HepG2 (cell line): ENCODE data around the gene GEMIN2. TPM values are rescaled to one million over a fixed set of nuclear protein-coding genes. Genes with fewer than 3 reads are reported as not detected.

ENCODE experiments used
- FOXP1 ChIP-seq, 2 experiments: fragments of 450-650 bp in 1 of 2; IDR thresholded peaks; 2 replicates each; pipeline ENCODE4 v1.6.1; 2017 to 2018; ENCODE audit warnings: antibody characterized with exemption in 1 of 2
- HNF1A ChIP-seq, 2 experiments: sonication (generic) in 1 of 2; formaldehyde crosslinking in 1 of 2; IDR thresholded peaks; 2 replicates each; pipeline versions ENCODE4 v1.4.0 to v1.6.1; 2016 to 2020; ENCODE audit warnings: borderline replicate concordance in 1 of 2, low read depth in 1 of 2, mild to moderate bottlenecking in 1 of 2, missing genetic modification reagents in 1 of 2
- IRF2 ChIP-seq: IDR thresholded peaks from 2 replicates; pipeline ENCODE4 v1.6.1; 2018; ENCODE audit warnings: missing genetic modification reagents, missing compliant biosample characterization
- KDM2A ChIP-seq: sonication (generic); formaldehyde crosslinking; IDR thresholded peaks from 2 replicates; pipeline ENCODE4 v1.4.0; 2020; ENCODE audit warnings: low read depth, missing genetic modification reagents, borderline replicate concordance
- MTF2 ChIP-seq: sonication (generic); formaldehyde crosslinking; IDR thresholded peaks from 2 replicates; pipeline ENCODE4 v1.5.0; 2020; ENCODE audit warnings: missing genetic modification reagents, borderline replicate concordance
- NCOA2 ChIP-seq: sonication (generic); formaldehyde crosslinking; IDR thresholded peaks from 2 replicates; pipeline ENCODE4 v1.8.0; 2022; ENCODE audit warnings: inconsistent platforms
- PHF21A ChIP-seq: sonication (generic); formaldehyde crosslinking; IDR thresholded peaks from 2 replicates; pipeline ENCODE4 v1.5.0; 2020; ENCODE audit warnings: mild to moderate bottlenecking, missing genetic modification reagents
- PRPF4 ChIP-seq: fragments of 200-400 bp; formaldehyde crosslinking; IDR thresholded peaks from 2 replicates; pipeline ENCODE4 v1.6.1; 2016; ENCODE audit warnings: low read length, low read depth; ENCODE audit not compliant: poor library complexity, severe bottlenecking
- SOX6 ChIP-seq, 2 experiments: fragments of 450-650 bp in 1 of 2; sonication (generic) in 1 of 2; formaldehyde crosslinking in 1 of 2; IDR thresholded peaks; 2 replicates each; pipeline versions ENCODE4 v1.4.0 to v1.6.1; 2017 to 2020; ENCODE audit warnings: antibody characterized with exemption in 1 of 2, mild to moderate bottlenecking in 1 of 2, missing genetic modification reagents in 1 of 2
- SP2 ChIP-seq: sonication (generic); formaldehyde crosslinking; IDR thresholded peaks from 2 replicates; pipeline ENCODE4 v1.5.1; 2020; ENCODE audit warnings: mild to moderate bottlenecking, missing genetic modification reagents
- TSC22D2 ChIP-seq: sonication (generic); formaldehyde crosslinking; IDR thresholded peaks from 2 replicates; pipeline ENCODE4 v1.5.1; 2020; ENCODE audit warnings: missing genetic modification reagents, mild to moderate bottlenecking, borderline replicate concordance
- ZBTB3 ChIP-seq: sonication (generic); formaldehyde crosslinking; IDR thresholded peaks from 2 replicates; pipeline ENCODE4 v1.4.0; 2020; ENCODE audit warnings: low read depth, mild to moderate bottlenecking, moderate library complexity, missing genetic modification reagents, borderline replicate concordance
- ZGPAT ChIP-seq: IDR thresholded peaks from 2 replicates; pipeline ENCODE4 v1.6.1; 2016; ENCODE audit warnings: mild to moderate bottlenecking
- ZKSCAN8 ChIP-seq: IDR thresholded peaks from 2 replicates; pipeline ENCODE4 v1.6.1; 2016; ENCODE audit warnings: borderline replicate concordance, missing genetic modification reagents, missing compliant biosample characterization
- ZNF282 ChIP-seq: fragments of 450-650 bp; IDR thresholded peaks from 2 replicates; pipeline ENCODE4 v1.6.1; 2018; ENCODE audit not compliant: partially characterized antibody
- ZNF337 ChIP-seq: sonication (generic); formaldehyde crosslinking; IDR thresholded peaks from 2 replicates; pipeline ENCODE4 v1.5.1; 2020; ENCODE audit warnings: missing genetic modification reagents, low read depth, mild to moderate bottlenecking, borderline replicate concordance
- ZNF569 ChIP-seq: sonication (generic); formaldehyde crosslinking; IDR thresholded peaks from 2 replicates; pipeline ENCODE4 v1.5.0; 2020; ENCODE audit warnings: mild to moderate bottlenecking, missing genetic modification reagents, moderate library complexity, borderline replicate concordance
- ZNF878 ChIP-seq: sonication (generic); formaldehyde crosslinking; IDR thresholded peaks from 2 replicates; pipeline ENCODE4 v1.8.1; 2023; ENCODE audit warnings: mild to moderate bottlenecking, missing genetic modification reagents, moderate library complexity
- ZNF883 ChIP-seq: sonication (generic); formaldehyde crosslinking; IDR thresholded peaks from 2 replicates; pipeline ENCODE4 v1.5.1; 2020; ENCODE audit warnings: mild to moderate bottlenecking, missing genetic modification reagents; ENCODE audit errors: not compliant biosample characterization
- ZSCAN30 ChIP-seq: sonication (generic); formaldehyde crosslinking; IDR thresholded peaks from 2 replicates; pipeline ENCODE4 v1.5.0; 2020; ENCODE audit warnings: mild to moderate bottlenecking, missing genetic modification reagents
- polyA plus RNA-seq, 8 experiments: library from polyadenylated mRNA; depleted of rRNA in 3 of 8; stranded (reverse) in 7 of 8; unstranded in 1 of 8; fragments of >200 nt; fragmentation: Illumina TruSeq in 4 of 8; extraction: Trizol in 4 of 8; gene quantifications; 2 replicates each; pipeline versions ENCODE4 v1.2.1 to v1.2.3, GENCODE V29; 2011 to 2016; ENCODE audit warnings: low read depth in 4 of 8, missing spikeins in 1 of 8, mixed read lengths in 1 of 8; ENCODE audit not compliant: insufficient read depth in 1 of 8
- total RNA-seq, 5 experiments: library from RNA; depleted of rRNA; stranded (reverse); fragments of >200 nt; fragmentation: Illumina TruSeq; extraction: Trizol; gene quantifications; 2 replicates each; pipeline ENCODE4 v1.2.3, GENCODE V29; 2016; ENCODE audit warnings: low read depth in 1 of 5
- TF ChIP-seq, protein P1 (sequence below): sonication (generic); formaldehyde crosslinking; IDR thresholded peaks from 2 replicates; pipeline ENCODE4 v1.9.0; 2022; ENCODE audit warnings: low read depth, missing genetic modification reagents

The GEMIN2 gene
- total and polyA plus RNA-seq, 2 of the 13 experiments (the other 11 are each of a cell fraction or from before 2014, with no cell fraction given), result 54.8 to 110 TPM

DNA sequence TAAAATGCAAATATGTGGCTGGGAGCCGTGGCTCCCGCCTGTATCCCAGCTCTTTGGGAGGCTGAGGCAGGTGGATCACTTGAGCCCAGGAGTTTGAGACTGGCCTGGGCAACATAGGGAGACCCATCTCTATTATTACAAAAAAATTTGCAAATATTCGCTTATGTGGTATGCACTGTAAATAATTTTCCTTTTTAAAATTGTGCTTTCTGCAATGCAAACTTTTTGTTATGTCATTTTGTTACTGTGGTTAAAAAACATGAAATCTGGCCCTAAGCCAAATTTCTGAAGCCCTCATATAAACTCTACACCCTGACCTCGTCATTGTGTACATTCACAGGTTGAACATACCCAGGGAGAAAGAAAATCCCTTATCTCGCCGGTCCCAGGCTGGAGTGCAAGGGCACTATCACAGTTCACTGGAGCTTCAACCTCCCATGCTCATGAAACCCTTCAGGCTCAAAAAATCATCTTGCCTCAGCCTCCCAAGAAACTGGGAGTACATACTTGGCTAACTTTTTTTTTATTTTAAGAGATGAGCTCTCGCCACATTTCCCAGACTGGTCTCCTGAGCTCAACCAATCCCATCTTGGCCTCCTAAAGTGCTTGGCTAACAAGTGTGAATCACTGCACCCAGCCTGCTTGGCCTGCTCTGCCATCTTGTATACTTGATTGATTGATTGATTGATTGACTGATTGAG is 31.3 kb downstream of the GEMIN2 start (continued):
- TF ChIP-seq KDM2A (peak; percentile 56; the same call in 1 of the 2 replicates), SOX6 (IDR thresholded peaks at IDR 0.05) (no peak), SOX6 (CRISPR knock-in tag; IDR thresholded peaks at IDR 0.05) (peak; percentile 74), MTF2 (CRISPR knock-in tag) (no peak), FOXP1 (IDR thresholded peaks at IDR 0.05) (no peak), FOXP1 (CRISPR knock-in tag; IDR thresholded peaks at IDR 0.05) (peak; percentile 21; the same call in 1 of the 2 replicates), ZGPAT (CRISPR knock-in tag) (peak; percentile 63; the same call in 1 of the 2 replicates), HNF1A (IDR thresholded peaks at IDR 0.05; ENCODE audit: low read depth) (no peak), HNF1A (CRISPR knock-in tag; IDR thresholded peaks at IDR 0.05; ENCODE audit: borderline replicate concordance) (peak; percentile 17; the same call in 1 of the 2 replicates), ZBTB3 (CRISPR knock-in tag) (no peak), ZNF883 (CRISPR knock-in tag) (no peak), ZNF282 (no peak), ZSCAN30 (CRISPR knock-in tag) (no peak), IRF2 (CRISPR knock-in tag) (0 out of 2 replicates have a peak, but pooled peaks have one; percentile 62), ZNF337 (no peak), ZKSCAN8 (CRISPR knock-in tag) (no peak), PRPF4 (no peak), ZNF569 (CRISPR knock-in tag) (no peak), NCOA2 (CRISPR knock-in tag) (peak; percentile 58), PHF21A (CRISPR knock-in tag) (peak; percentile 67), TSC22D2 (0 out of 2 replicates have a peak, but pooled peaks have one; percentile 41), ZNF878 (CRISPR knock-in tag) (0 out of 2 replicates have a peak, but pooled peaks have one; percentile 29), SP2 (CRISPR knock-in tag) (no peak)
- TF ChIP-seq, protein P1, sequence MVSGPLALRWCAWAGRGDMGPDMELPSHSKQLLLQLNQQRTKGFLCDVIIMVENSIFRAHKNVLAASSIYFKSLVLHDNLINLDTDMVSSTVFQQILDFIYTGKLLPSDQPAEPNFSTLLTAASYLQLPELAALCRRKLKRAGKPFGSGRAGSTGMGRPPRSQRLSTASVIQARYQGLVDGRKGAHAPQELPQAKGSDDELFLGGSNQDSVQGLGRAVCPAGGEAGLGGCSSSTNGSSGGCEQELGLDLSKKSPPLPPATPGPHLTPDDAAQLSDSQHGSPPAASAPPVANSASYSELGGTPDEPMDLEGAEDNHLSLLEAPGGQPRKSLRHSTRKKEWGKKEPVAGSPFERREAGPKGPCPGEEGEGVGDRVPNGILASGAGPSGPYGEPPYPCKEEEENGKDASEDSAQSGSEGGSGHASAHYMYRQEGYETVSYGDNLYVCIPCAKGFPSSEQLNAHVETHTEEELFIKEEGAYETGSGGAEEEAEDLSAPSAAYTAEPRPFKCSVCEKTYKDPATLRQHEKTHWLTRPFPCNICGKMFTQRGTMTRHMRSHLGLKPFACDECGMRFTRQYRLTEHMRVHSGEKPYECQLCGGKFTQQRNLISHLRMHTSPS (CRISPR knock-in tag), result no peak
